ENCODE measurements around the gene TOP3A.
A peak's percentile ranks its signal among the peaks of the same experiment; 100 is the strongest.

GRCh38 chr17:18260332-18261145 lies 54.3 kb downstream of the TOP3A start, which contains the start of gene MIEF2:
- TF ChIP-seq SIN3A (IDR thresholded peaks at IDR 0.05; ENCODE audit: borderline replicate concordance, low read depth, low read length) (peak; percentile 46; the same call in 1 of the 2 replicates), ELF4 (CRISPR knock-in tag; IDR thresholded peaks at IDR 0.05; ENCODE audit: borderline replicate concordance) (0 out of 2 replicates have a peak, but pooled peaks have one; percentile 37)

All from HepG2 (cell line).